ES-I3 (cell line): Measurements from ENCODE around the gene DCP2.

Source experiments
- H3K36me3 ChIP-seq: 2 replicates; pipeline ENCODE4 v1.6.1; 2013; ENCODE audit warnings: mild to moderate bottlenecking, low read length, control low read depth, moderate library complexity; ENCODE audit not compliant: insufficient read depth
- H3K4me1 ChIP-seq: 2 replicates; pipeline ENCODE4 v1.6.1; 2013; ENCODE audit warnings: mild to moderate bottlenecking, control low read depth, low read length; ENCODE audit not compliant: insufficient read depth
- H3K9ac ChIP-seq: 2 replicates; pipeline ENCODE4 v1.6.1; 2013; ENCODE audit warnings: low read depth, mild to moderate bottlenecking, low read length, moderate library complexity
- H3K9me3 ChIP-seq: 2 replicates; pipeline ENCODE4 v1.6.1; 2013; ENCODE audit warnings: mild to moderate bottlenecking, low read length, moderate library complexity; ENCODE audit not compliant: control insufficient read depth, insufficient read depth

The DCP2 gene

GRCh38 chr5:113020461-113021273 is 44.1 kb downstream of the DCP2 start:
- Histone ChIP-seq H3K36me3 (peaks cover 10% of the 10 kb centered on the region; the same call in 1 of the 2 replicates), H3K9me3 (no peaks in the 10 kb centered on the region), H3K4me1 (peaks cover 11% of the 10 kb centered on the region; the same call in 1 of the 2 replicates), H3K9ac (no peak overlapping the region)

- Histone ChIP-seq H3K36me3 (peaks cover 14% of the 10 kb centered on the region; the same call in 1 of the 2 replicates), H3K9me3 (no peaks in the 10 kb centered on the region), H3K4me1 (peaks cover 11% of the 10 kb centered on the region; the same call in 1 of the 2 replicates), H3K9ac (no peak overlapping the region)
These were observed 46.1 kb downstream of the DCP2 start for GRCh38 chr5:113022661-113023060.

GRCh38 chr5:113024076-113024697 is 47.6 kb downstream of the DCP2 start:
- peaks cover 11% of the 10 kb centered on the region; the same call in 1 of the 2 replicates for H3K4me1 ChIP-seq
- H3K9ac ChIP-seq = no peak overlapping the region
- H3K9me3 ChIP-seq = no peaks in the 10 kb centered on the region; the same call in 1 of the 2 replicates
- H3K36me3 ChIP-seq = peaks cover 16% of the 10 kb centered on the region; the same call in 1 of the 2 replicates

DNA sequence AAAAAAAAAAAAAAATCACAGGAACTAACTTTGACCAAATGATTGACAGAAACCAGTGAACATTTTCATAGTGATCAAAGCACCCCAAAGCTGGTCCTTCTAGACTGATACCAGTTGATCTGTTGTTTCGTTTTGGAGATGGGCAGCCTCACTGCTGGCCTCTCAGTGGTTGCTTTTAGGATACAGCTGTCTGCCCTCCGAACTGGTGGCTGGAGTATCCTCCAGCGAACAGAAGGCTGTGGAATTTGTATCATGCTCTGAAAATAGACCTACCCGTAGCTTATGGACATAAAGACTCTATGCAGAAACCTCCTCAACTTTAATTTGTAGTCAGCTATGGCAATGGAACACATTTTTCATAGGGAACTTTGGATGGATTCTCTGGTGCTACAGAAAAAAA is 49.0 kb downstream of the DCP2 start:
- Histone ChIP-seq H3K9me3 (no peaks in the 10 kb centered on the region; the same call in 1 of the 2 replicates), H3K9ac (no peak overlapping the region), H3K4me1 (peaks cover 15% of the 10 kb centered on the region), H3K36me3 (peaks cover 20% of the 10 kb centered on the region; the same call in 1 of the 2 replicates)

DNA sequence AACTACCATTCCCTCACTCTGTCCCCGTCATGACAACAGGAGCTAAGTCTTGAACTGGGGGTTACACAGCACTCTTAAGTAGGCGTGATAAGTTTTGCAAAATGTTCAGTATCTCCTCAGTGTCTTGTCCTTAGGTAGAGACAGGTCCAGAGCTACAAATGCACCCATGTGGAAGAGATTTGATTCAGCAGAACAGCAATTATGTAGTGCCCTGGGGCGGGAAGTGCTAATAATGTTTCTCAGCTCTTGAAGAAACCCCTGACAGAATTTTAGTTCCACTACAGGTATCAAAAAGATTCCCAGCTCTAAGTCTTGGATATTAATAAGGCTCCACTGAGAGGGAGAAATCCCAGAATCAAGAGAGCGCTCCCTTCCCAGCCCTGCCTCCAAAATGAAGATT is 49.6 kb downstream of the DCP2 start:
- H3K4me1 ChIP-seq = peaks cover 19% of the 10 kb centered on the region
- H3K36me3 ChIP-seq = peaks cover 20% of the 10 kb centered on the region; the same call in 1 of the 2 replicates
- H3K9ac ChIP-seq = no peak overlapping the region
- no peaks in the 10 kb centered on the region; the same call in 1 of the 2 replicates for H3K9me3 ChIP-seq

DNA sequence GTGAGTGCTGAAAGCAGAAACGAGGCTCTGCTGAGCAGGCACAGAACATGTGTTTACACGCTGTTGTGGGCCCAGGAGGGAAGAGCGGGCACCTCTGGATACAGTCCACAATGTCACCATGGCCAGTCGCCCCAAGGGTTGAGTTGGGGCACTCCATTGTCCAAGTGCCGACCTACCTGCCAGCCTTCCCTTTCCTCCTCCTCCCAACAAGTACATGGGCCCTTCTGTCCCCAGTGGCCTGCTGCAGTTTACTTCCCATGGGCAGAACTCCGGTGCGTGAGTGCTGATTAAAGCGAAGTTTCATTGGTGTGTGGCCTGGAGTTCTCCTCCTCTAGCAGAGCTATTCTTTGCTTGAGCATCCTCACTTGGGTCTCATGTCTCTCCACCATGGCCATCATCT is 50.4 kb downstream of the DCP2 start:
- H3K9ac ChIP-seq = no peak overlapping the region
- H3K4me1 ChIP-seq = peaks cover 24% of the 10 kb centered on the region
- peaks cover 20% of the 10 kb centered on the region; the same call in 1 of the 2 replicates for H3K36me3 ChIP-seq

DNA sequence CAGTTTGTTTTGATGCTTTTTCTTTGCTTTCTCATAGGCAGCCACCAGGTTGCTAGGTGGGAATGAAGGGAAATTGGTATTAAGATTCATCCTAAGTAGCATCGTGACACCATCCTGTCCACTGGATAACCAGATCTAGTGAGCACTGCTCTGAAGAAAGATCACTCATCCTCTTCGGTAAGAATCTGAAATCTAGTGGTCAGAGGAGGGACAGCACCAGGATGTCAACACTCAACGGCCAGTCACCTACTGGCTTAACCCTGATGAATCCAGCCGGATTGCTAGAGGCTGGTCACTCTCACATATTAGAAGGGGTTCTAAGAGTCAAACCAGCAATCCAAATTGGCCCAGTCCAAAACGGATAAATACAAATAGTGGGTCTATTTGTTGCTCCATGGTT is 50.8 kb downstream of the DCP2 start:
- H3K36me3 ChIP-seq = peaks cover 20% of the 10 kb centered on the region; the same call in 1 of the 2 replicates
- H3K9me3 ChIP-seq = no peaks in the 10 kb centered on the region; the same call in 1 of the 2 replicates

More for the DNA sequence above, 50.4 kb downstream of the DCP2 start:
- no peaks in the 10 kb centered on the region; the same call in 1 of the 2 replicates for H3K9me3 ChIP-seq

GRCh38 chr5:113029614-113030013 is 53.0 kb downstream of the DCP2 start:
- H3K4me1 ChIP-seq = peaks cover 31% of the 10 kb centered on the region
- no peaks in the 10 kb centered on the region; the same call in 1 of the 2 replicates for H3K9me3 ChIP-seq
- peaks cover 15% of the 10 kb centered on the region; the same call in 1 of the 2 replicates for H3K36me3 ChIP-seq
- no peak overlapping the region for H3K9ac ChIP-seq

More for the DNA sequence above, 50.8 kb downstream of the DCP2 start:
- Histone ChIP-seq H3K9ac (no peak overlapping the region), H3K4me1 (peaks cover 22% of the 10 kb centered on the region)

GRCh38 chr5:113031104-113031503 is 54.5 kb downstream of the DCP2 start:
- H3K36me3 ChIP-seq = peaks cover 14% of the 10 kb centered on the region; the same call in 1 of the 2 replicates
- no peaks in the 10 kb centered on the region; the same call in 1 of the 2 replicates for H3K9me3 ChIP-seq
- H3K4me1 ChIP-seq = peaks cover 32% of the 10 kb centered on the region
- no peak overlapping the region for H3K9ac ChIP-seq

- Histone ChIP-seq H3K9me3 (no peaks in the 10 kb centered on the region; the same call in 1 of the 2 replicates), H3K9ac (no peak overlapping the region), H3K4me1 (peaks cover 32% of the 10 kb centered on the region)
These were observed 55.0 kb downstream of the DCP2 start for GRCh38 chr5:113031557-113031956.

DNA sequence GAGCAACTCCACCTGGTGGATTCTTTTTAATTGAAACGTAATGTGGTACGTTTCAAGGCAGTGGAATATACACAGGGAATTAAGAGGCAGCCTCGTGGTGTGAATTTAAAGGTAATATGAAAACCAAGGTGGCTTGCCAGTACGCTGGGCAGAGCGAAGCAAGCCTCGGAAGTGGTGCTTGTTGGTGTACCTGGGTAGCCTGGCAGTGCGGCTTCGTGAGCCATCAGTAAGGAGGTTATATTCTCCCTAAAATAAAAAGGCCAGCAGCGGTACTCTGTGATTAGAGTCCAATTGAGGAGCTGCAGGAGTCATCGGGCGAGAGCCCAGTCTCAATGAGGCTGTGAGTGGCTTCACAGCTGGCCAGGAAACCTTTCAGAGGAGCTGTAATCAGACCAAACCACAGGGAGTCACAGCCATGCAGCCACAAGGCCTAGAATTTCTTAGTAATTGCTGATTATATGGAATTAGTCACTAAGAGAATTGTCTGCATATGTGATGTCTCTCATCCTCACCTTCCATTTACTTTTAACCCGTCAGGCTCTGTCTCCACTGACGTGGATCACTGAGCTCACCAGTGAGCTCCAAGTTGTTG is 57.7 kb downstream of the DCP2 start:
- H3K9ac ChIP-seq = no peak overlapping the region

More at GRCh38 chr5:113031557-113031956, 55.0 kb downstream of the DCP2 start:
- H3K36me3 ChIP-seq = peaks cover 11% of the 10 kb centered on the region; the same call in 1 of the 2 replicates

DNA sequence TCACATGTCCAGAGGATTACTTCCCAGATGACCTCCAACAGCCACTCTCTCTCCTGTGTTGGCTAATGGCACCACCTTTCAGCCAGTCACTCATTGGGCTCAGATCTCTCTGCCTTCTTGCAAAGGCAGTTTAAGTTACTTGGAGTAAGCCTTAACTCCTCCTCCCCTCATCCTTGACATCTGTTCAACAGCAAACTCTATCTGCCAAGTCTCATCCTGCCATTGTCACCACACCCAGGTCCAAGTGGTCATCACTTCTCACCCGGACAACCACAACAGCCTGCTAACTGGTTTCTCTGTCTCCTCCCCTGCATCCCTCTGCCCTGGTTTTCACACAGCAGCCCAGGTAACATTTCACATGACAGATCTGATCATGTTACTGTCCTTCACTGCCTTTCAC is 58.5 kb downstream of the DCP2 start:
- Histone ChIP-seq H3K36me3 (no peaks in the 10 kb centered on the region), H3K4me1 (peaks cover 27% of the 10 kb centered on the region), H3K9ac (no peak overlapping the region), H3K9me3 (no peaks in the 10 kb centered on the region)

More for the DNA sequence above, 57.7 kb downstream of the DCP2 start:
- H3K9me3 ChIP-seq = no peaks in the 10 kb centered on the region
- peaks cover 32% of the 10 kb centered on the region for H3K4me1 ChIP-seq
- peaks cover 3% of the 10 kb centered on the region; the same call in 1 of the 2 replicates for H3K36me3 ChIP-seq

- H3K9ac ChIP-seq = no peak overlapping the region
- H3K4me1 ChIP-seq = peaks cover 16% of the 10 kb centered on the region
- no peaks in the 10 kb centered on the region for H3K9me3 ChIP-seq
- H3K36me3 ChIP-seq = no peaks in the 10 kb centered on the region
These were observed 59.7 kb downstream of the DCP2 start for GRCh38 chr5:113036321-113036720.

- Histone ChIP-seq H3K4me1 (peaks cover 11% of the 10 kb centered on the region), H3K9ac (no peak overlapping the region), H3K9me3 (no peaks in the 10 kb centered on the region), H3K36me3 (no peaks in the 10 kb centered on the region)
These were observed 60.2 kb downstream of the DCP2 start for GRCh38 chr5:113036826-113037225.
